ENCODE measurements around the gene BARX2.

The BARX2 gene

DNA sequence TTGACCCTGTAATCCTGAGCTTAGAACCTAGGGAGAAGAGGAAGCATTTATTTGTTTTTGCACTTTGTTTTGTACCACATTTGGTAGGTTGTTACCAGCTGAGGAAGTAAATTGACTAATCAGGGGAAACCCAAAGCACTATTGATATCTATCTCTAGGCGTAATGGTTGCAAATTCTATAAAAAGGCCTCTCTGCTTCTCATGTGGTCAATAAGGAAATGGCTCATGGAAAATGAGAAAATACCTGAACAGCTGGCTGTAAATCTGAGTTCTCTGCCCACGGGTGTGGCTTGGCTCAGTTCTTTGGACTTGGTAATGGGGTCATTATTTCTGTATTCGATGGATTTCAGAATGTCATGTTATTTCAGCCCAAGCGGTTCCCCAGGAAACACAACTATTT lies 42.4 kb downstream of the BARX2 start:
- Histone ChIP-seq H3F3A (ENCODE audit: insufficient read depth) (no peaks in the 10 kb centered on the region), H3K9ac (ENCODE audit: low read length) (no peak overlapping the region), H3K27ac (ENCODE audit: low read depth, low read length) (no peak overlapping the region), H3K4me2 (ENCODE audit: low read depth, low read length, poor library complexity, severe bottlenecking) (no peak overlapping the region), H3K79me2 (ENCODE audit: insufficient read depth, low read length) (no peaks in the 10 kb centered on the region), H3K4me3 (ENCODE audit: insufficient read depth, low read length, poor library complexity, severe bottlenecking) (no peak overlapping the region), H3K9me3 (ENCODE audit: insufficient read depth, low read length) (no peaks in the 10 kb centered on the region), H3K27me3 (ENCODE audit: low read length) (no peaks in the 10 kb centered on the region), H2AFZ (ENCODE audit: low read depth, low read length, severe bottlenecking) (no peak overlapping the region), H3K36me3 (ENCODE audit: low read length) (no peaks in the 10 kb centered on the region), H4K20me1 (ENCODE audit: low read depth, low read length) (no peaks in the 10 kb centered on the region), H3K9me2 (replicated peaks; ENCODE audit: insufficient read depth, low read length) (no peaks in the 10 kb centered on the region)
- TF ChIP-seq, protein P1, sequence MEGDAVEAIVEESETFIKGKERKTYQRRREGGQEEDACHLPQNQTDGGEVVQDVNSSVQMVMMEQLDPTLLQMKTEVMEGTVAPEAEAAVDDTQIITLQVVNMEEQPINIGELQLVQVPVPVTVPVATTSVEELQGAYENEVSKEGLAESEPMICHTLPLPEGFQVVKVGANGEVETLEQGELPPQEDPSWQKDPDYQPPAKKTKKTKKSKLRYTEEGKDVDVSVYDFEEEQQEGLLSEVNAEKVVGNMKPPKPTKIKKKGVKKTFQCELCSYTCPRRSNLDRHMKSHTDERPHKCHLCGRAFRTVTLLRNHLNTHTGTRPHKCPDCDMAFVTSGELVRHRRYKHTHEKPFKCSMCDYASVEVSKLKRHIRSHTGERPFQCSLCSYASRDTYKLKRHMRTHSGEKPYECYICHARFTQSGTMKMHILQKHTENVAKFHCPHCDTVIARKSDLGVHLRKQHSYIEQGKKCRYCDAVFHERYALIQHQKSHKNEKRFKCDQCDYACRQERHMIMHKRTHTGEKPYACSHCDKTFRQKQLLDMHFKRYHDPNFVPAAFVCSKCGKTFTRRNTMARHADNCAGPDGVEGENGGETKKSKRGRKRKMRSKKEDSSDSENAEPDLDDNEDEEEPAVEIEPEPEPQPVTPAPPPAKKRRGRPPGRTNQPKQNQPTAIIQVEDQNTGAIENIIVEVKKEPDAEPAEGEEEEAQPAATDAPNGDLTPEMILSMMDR (IDR thresholded peaks at IDR 0.05; ENCODE audit: insufficient read depth, low read length, poor library complexity, severe bottlenecking) = no peak
- TF ChIP-seq EZH2phosphoT487 (conservative IDR thresholded peaks at IDR 0.05; ENCODE audit: low read length) = no peak

DNA sequence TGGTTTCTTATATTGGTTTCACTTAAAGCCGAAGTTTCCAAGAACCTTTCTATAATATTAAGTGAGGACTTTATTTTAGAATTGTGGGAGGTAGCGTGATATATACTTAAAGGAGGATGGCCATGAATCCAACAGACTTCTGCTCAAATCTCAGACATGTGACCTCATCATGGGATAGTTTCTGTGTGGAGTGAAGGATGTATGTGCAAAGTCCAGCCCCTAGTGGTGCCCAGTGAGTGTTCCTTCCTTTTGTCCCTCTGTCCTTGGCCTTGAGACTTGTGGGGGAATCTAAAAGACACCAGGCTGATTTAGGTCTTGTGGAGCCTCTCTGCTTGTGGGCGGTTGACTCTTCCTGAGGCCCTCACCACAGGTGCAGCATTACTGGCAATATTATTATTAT lies 43.7 kb downstream of the BARX2 start:
- Histone ChIP-seq H2AFZ (ENCODE audit: low read depth, low read length, severe bottlenecking) (no peak overlapping the region), H4K20me1 (ENCODE audit: low read depth, low read length) (no peaks in the 10 kb centered on the region)

DNA sequence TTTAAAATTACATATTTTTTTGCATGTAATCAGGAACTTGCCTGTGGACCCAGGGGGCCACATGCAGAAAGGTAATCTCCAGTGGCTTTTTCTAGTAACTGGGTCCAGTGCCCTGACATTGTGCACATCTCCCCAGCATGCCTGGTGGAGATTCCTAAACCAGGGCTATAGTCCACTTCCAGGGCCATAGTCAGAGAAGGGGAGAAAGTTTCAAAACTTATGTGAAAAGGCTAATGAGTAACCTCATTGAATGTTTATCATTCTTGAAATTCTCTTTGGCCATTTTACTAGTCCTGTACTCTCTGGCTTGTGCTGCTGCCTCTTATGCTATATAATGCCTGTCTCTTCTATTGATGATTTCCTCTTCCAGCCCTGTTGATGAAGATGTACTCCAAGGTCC lies 47.8 kb downstream of the BARX2 start:
- Histone ChIP-seq H2AFZ (ENCODE audit: low read depth, low read length, severe bottlenecking) (no peak overlapping the region), H3K27me3 (ENCODE audit: low read length) (no peaks in the 10 kb centered on the region)

More for the DNA sequence above, 43.7 kb downstream of the BARX2 start:
- H3K36me3 ChIP-seq (ENCODE audit: low read length) = no peaks in the 10 kb centered on the region
- TF ChIP-seq, protein P1 (IDR thresholded peaks at IDR 0.05; ENCODE audit: insufficient read depth, low read length, poor library complexity, severe bottlenecking) = no peak
- no peak overlapping the region for H3K4me3 ChIP-seq (ENCODE audit: insufficient read depth, low read length, poor library complexity, severe bottlenecking)
- H3F3A ChIP-seq (ENCODE audit: insufficient read depth) = no peaks in the 10 kb centered on the region
- no peaks in the 10 kb centered on the region for H3K27me3 ChIP-seq (ENCODE audit: low read length)
- H3K27ac ChIP-seq (ENCODE audit: low read depth, low read length) = no peak overlapping the region
- H3K79me2 ChIP-seq (ENCODE audit: insufficient read depth, low read length) = no peaks in the 10 kb centered on the region
- H3K9me3 ChIP-seq (ENCODE audit: insufficient read depth, low read length) = no peaks in the 10 kb centered on the region
- no peak overlapping the region for H3K9ac ChIP-seq (ENCODE audit: low read length)
- H3K9me2 ChIP-seq (replicated peaks; ENCODE audit: insufficient read depth, low read length) = no peaks in the 10 kb centered on the region
- H3K4me2 ChIP-seq (ENCODE audit: low read depth, low read length, poor library complexity, severe bottlenecking) = no peak overlapping the region

More for the DNA sequence above, 47.8 kb downstream of the BARX2 start:
- Histone ChIP-seq H4K20me1 (ENCODE audit: low read depth, low read length) (no peaks in the 10 kb centered on the region), H3K27ac (ENCODE audit: low read depth, low read length) (no peak overlapping the region), H3K4me3 (ENCODE audit: insufficient read depth, low read length, poor library complexity, severe bottlenecking) (no peak overlapping the region), H3K9me3 (ENCODE audit: insufficient read depth, low read length) (no peaks in the 10 kb centered on the region), H3K4me2 (ENCODE audit: low read depth, low read length, poor library complexity, severe bottlenecking) (no peak overlapping the region), H3F3A (ENCODE audit: insufficient read depth) (no peaks in the 10 kb centered on the region), H3K36me3 (ENCODE audit: low read length) (no peaks in the 10 kb centered on the region), H3K9ac (ENCODE audit: low read length) (no peak overlapping the region), H3K79me2 (ENCODE audit: insufficient read depth, low read length) (no peaks in the 10 kb centered on the region), H3K9me2 (replicated peaks; ENCODE audit: insufficient read depth, low read length) (no peaks in the 10 kb centered on the region)
- TF ChIP-seq, protein P1 (IDR thresholded peaks at IDR 0.05; ENCODE audit: insufficient read depth, low read length, poor library complexity, severe bottlenecking) = no peak
- no peak for TF ChIP-seq EZH2phosphoT487 (conservative IDR thresholded peaks at IDR 0.05; ENCODE audit: low read length)

Measured in SU-DHL-6 (cell line).